BLaER1 (cell line): Measurements from ENCODE around the gene FYB2.

Source experiments
- H3K27ac ChIP-seq: shearing (Covaris generic); formaldehyde crosslinking; 2 replicates; pipeline ENCODE4 v1.8.1; 2022
- H3K27me3 ChIP-seq: shearing (Covaris generic); formaldehyde crosslinking; 2 replicates; pipeline ENCODE4 v1.8.1; 2022
- H3K36me3 ChIP-seq: shearing (Covaris generic); formaldehyde crosslinking; 2 replicates; pipeline ENCODE4 v1.8.1; 2022
- H3K4me1 ChIP-seq: shearing (Covaris generic); formaldehyde crosslinking; 2 replicates; pipeline ENCODE4 v1.8.1; 2022
- H3K4me2 ChIP-seq: shearing (Covaris generic); formaldehyde crosslinking; 2 replicates; pipeline ENCODE4 v1.8.1; 2022
- H3K4me3 ChIP-seq: shearing (Covaris generic); formaldehyde crosslinking; 2 replicates; pipeline ENCODE4 v1.8.1; 2022
- H3K9ac ChIP-seq: shearing (Covaris generic); formaldehyde crosslinking; 2 replicates; pipeline ENCODE4 v1.8.1; 2022
- H3K9me3 ChIP-seq: shearing (Covaris generic); formaldehyde crosslinking; 2 replicates; pipeline ENCODE4 v1.8.1; 2022
- H4K20me1 ChIP-seq: shearing (Covaris generic); formaldehyde crosslinking; 2 replicates; pipeline ENCODE4 v1.8.1; 2022
- Cebpa-rat ChIP-seq: shearing (Covaris generic); IDR thresholded peaks from 2 replicates; pipeline ENCODE4 v1.8.1; 2022

FYB2 gene

GRCh38 chr1:56819387-56819899 is at the start of gene FYB2:
FYB2 (minus strand) TSS chr1:56819404; CDS start chr1:56819290, 114 bp downstream.
- no peak within 1 kb of the TSS for H3K9ac ChIP-seq

GRCh38 chr1:56868761-56869160 is 49.6 kb upstream of the FYB2 start:
- Histone ChIP-seq H3K27me3 (no peaks in the 10 kb centered on the region), H3K27ac (no peak overlapping the region), H4K20me1 (no peaks in the 10 kb centered on the region), H3K4me3 (no peak overlapping the region), H3K4me1 (no peaks in the 10 kb centered on the region), H3K9me3 (no peaks in the 10 kb centered on the region), H3K9ac (no peak overlapping the region), H3K4me2 (no peak overlapping the region), H3K36me3 (no peaks in the 10 kb centered on the region)
- no peak for TF ChIP-seq Cebpa-rat

More at GRCh38 chr1:56819387-56819899, at the start of gene FYB2:
- Histone ChIP-seq H3K27ac (no peak within 1 kb of the TSS), H3K9me3 (0 out of 2 replicates have a peak, but pooled peaks cover 4% of the 10 kb centered on the region), H3K27me3 (no peaks in the 10 kb centered on the region), H3K4me3 (no peak within 1 kb of the TSS), H3K4me1 (peaks cover 13% of the 10 kb centered on the region; the same call in 1 of the 2 replicates), H4K20me1 (no peaks in the 10 kb centered on the region), H3K4me2 (no peak within 1 kb of the TSS), H3K36me3 (no peaks in the 10 kb centered on the region)
- no peak for TF ChIP-seq Cebpa-rat

GRCh38 chr1:56867491-56867890 is 48.3 kb upstream of the FYB2 start:
- no peak overlapping the region for H3K27ac ChIP-seq
- no peak overlapping the region for H3K9ac ChIP-seq
- H3K4me1 ChIP-seq: no peaks in the 10 kb centered on the region
- H3K36me3 ChIP-seq: no peaks in the 10 kb centered on the region
- no peak for TF ChIP-seq Cebpa-rat
- no peaks in the 10 kb centered on the region for H3K27me3 ChIP-seq
- H4K20me1 ChIP-seq: no peaks in the 10 kb centered on the region
- H3K4me3 ChIP-seq: no peak overlapping the region
- no peaks in the 10 kb centered on the region for H3K9me3 ChIP-seq
- H3K4me2 ChIP-seq: no peak overlapping the region

GRCh38 chr1:56866656-56867055 is 47.5 kb upstream of the FYB2 start:
- H3K36me3 ChIP-seq: no peaks in the 10 kb centered on the region
- no peak overlapping the region for H3K9ac ChIP-seq
- no peaks in the 10 kb centered on the region for H3K4me1 ChIP-seq
- H3K4me3 ChIP-seq: no peak overlapping the region
- H4K20me1 ChIP-seq: no peaks in the 10 kb centered on the region
- no peak overlapping the region for H3K27ac ChIP-seq
- H3K9me3 ChIP-seq: no peaks in the 10 kb centered on the region
- H3K4me2 ChIP-seq: no peak overlapping the region
- no peaks in the 10 kb centered on the region for H3K27me3 ChIP-seq
- no peak for TF ChIP-seq Cebpa-rat

GRCh38 chr1:56864430-56864829 is 45.2 kb upstream of the FYB2 start:
- TF ChIP-seq Cebpa-rat: no peak
- no peaks in the 10 kb centered on the region for H3K27me3 ChIP-seq
- H3K9ac ChIP-seq: no peak overlapping the region
- H3K4me1 ChIP-seq: no peaks in the 10 kb centered on the region
- no peaks in the 10 kb centered on the region for H4K20me1 ChIP-seq
- no peak overlapping the region for H3K27ac ChIP-seq
- no peak overlapping the region for H3K4me2 ChIP-seq
- no peaks in the 10 kb centered on the region for H3K9me3 ChIP-seq
- no peak overlapping the region for H3K4me3 ChIP-seq
- no peaks in the 10 kb centered on the region for H3K36me3 ChIP-seq

- no peak overlapping the region for H3K9ac ChIP-seq
- H3K27me3 ChIP-seq: no peaks in the 10 kb centered on the region
- H3K27ac ChIP-seq: no peak overlapping the region
- H3K4me1 ChIP-seq: no peaks in the 10 kb centered on the region
- H4K20me1 ChIP-seq: no peaks in the 10 kb centered on the region
- no peak for TF ChIP-seq Cebpa-rat
- H3K4me2 ChIP-seq: no peak overlapping the region
- H3K9me3 ChIP-seq: no peaks in the 10 kb centered on the region
- no peak overlapping the region for H3K4me3 ChIP-seq
- no peaks in the 10 kb centered on the region for H3K36me3 ChIP-seq
Observed at GRCh38 chr1:56863265-56863992, 44.2 kb upstream of the FYB2 start.

GRCh38 chr1:56859287-56859686 is 40.1 kb upstream of the FYB2 start:
- no peak for TF ChIP-seq Cebpa-rat
- no peaks in the 10 kb centered on the region for H3K9me3 ChIP-seq
- H3K4me3 ChIP-seq: no peak overlapping the region

GRCh38 chr1:56856186-56856585 is 37.0 kb upstream of the FYB2 start:
- no peak for TF ChIP-seq Cebpa-rat

More at GRCh38 chr1:56859287-56859686, 40.1 kb upstream of the FYB2 start:
- Histone ChIP-seq H3K4me2 (no peak overlapping the region), H3K4me1 (no peaks in the 10 kb centered on the region), H3K27ac (no peak overlapping the region), H4K20me1 (no peaks in the 10 kb centered on the region), H3K9ac (no peak overlapping the region), H3K36me3 (no peaks in the 10 kb centered on the region), H3K27me3 (no peaks in the 10 kb centered on the region)

GRCh38 chr1:56855190-56855589 is 36.0 kb upstream of the FYB2 start:
- no peak for TF ChIP-seq Cebpa-rat
- H3K4me1 ChIP-seq: peaks cover 4% of the 10 kb centered on the region
- H3K4me2 ChIP-seq: no peak overlapping the region

More at GRCh38 chr1:56856186-56856585, 37.0 kb upstream of the FYB2 start:
- no peak overlapping the region for H3K27ac ChIP-seq
- no peaks in the 10 kb centered on the region for H3K36me3 ChIP-seq
- H3K27me3 ChIP-seq: no peaks in the 10 kb centered on the region
- H4K20me1 ChIP-seq: no peaks in the 10 kb centered on the region
- H3K4me2 ChIP-seq: no peak overlapping the region
- H3K4me3 ChIP-seq: no peak overlapping the region
- H3K4me1 ChIP-seq: no peaks in the 10 kb centered on the region
- H3K9ac ChIP-seq: no peak overlapping the region
- no peaks in the 10 kb centered on the region for H3K9me3 ChIP-seq

GRCh38 chr1:56854521-56855099 is 35.4 kb upstream of the FYB2 start, which contains the start of gene C8A:
C8A (plus strand) TSS chr1:56854797; CDS start chr1:56854902, 105 bp downstream.
- H4K20me1 ChIP-seq: no peaks in the 10 kb centered on the region
- H3K36me3 ChIP-seq: no peaks in the 10 kb centered on the region
- no peak within 1 kb of the TSS for H3K27ac ChIP-seq
- TF ChIP-seq Cebpa-rat: no peak
- no peaks in the 10 kb centered on the region for H3K9me3 ChIP-seq
- peaks cover 8% of the 10 kb centered on the region for H3K4me1 ChIP-seq
- no peak within 1 kb of the TSS for H3K4me3 ChIP-seq
- H3K4me2 ChIP-seq: no peak within 1 kb of the TSS
- H3K9ac ChIP-seq: no peak within 1 kb of the TSS
- H3K27me3 ChIP-seq: no peaks in the 10 kb centered on the region

More at GRCh38 chr1:56855190-56855589, 36.0 kb upstream of the FYB2 start:
- Histone ChIP-seq H3K27ac (no peak overlapping the region), H3K9ac (no peak overlapping the region), H3K4me3 (no peak overlapping the region), H3K36me3 (no peaks in the 10 kb centered on the region), H3K9me3 (no peaks in the 10 kb centered on the region), H3K27me3 (no peaks in the 10 kb centered on the region), H4K20me1 (no peaks in the 10 kb centered on the region)
